Measurements from ENCODE around the gene AFAP1L2.

GRCh38 chr10:114430688-114431413, 26.5 kb upstream of the AFAP1L2 start:
- no peak for TF ChIP-seq EP300 (conservative IDR thresholded peaks at IDR 0.05; ENCODE audit: poor library complexity, severe bottlenecking)
- no peak for TF ChIP-seq SMC3 (conservative IDR thresholded peaks at IDR 0.05; ENCODE audit: poor library complexity)
- TF ChIP-seq CTCF (IDR thresholded peaks at IDR 0.05; ENCODE audit: poor library complexity, severe bottlenecking) = no peak

Measured in neural cell (in vitro differentiated cells).